Measurements from ENCODE around the gene TADA3.

TADA3 gene

DNA sequence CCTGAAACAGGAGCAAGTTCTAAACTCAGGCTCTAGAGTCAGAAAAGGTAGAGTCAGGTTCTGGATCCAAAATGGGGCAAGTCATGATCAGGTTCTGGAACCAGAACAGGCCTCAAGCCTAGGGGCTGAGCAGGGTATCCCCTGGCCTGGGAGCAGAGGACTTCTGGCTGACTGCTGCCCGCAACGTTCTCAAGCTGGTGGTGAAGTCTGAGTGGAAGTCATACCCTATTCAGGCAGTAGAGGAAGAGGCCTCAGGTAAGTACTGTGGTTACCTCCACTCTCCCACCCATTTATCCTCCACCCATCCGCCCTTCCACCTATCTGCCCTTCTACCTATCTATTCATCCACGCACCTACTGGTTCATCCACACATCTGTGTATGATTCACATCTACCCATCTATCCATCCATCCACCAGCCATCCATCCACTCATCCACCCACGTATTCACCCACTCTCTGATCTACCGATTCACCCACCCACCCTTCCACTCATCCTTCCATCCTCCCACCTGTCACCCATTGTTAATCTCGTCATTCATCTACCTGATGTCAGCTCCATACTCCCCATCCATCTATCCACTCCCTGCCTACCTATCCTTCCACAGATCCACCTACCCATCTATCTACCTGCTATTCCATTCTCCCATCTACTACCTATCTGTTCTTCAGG is 26.5 kb upstream of the TADA3 start:
- TF ChIP-seq, protein P1, sequence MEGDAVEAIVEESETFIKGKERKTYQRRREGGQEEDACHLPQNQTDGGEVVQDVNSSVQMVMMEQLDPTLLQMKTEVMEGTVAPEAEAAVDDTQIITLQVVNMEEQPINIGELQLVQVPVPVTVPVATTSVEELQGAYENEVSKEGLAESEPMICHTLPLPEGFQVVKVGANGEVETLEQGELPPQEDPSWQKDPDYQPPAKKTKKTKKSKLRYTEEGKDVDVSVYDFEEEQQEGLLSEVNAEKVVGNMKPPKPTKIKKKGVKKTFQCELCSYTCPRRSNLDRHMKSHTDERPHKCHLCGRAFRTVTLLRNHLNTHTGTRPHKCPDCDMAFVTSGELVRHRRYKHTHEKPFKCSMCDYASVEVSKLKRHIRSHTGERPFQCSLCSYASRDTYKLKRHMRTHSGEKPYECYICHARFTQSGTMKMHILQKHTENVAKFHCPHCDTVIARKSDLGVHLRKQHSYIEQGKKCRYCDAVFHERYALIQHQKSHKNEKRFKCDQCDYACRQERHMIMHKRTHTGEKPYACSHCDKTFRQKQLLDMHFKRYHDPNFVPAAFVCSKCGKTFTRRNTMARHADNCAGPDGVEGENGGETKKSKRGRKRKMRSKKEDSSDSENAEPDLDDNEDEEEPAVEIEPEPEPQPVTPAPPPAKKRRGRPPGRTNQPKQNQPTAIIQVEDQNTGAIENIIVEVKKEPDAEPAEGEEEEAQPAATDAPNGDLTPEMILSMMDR (IDR thresholded peaks at IDR 0.05; ENCODE audit: low read depth, low read length), result no peak
- no peak overlapping the region for H3K4me3 ChIP-seq (ENCODE audit: low read depth, low read length)

- H3K4me3 ChIP-seq (ENCODE audit: low read depth, low read length), result no peak overlapping the region
- TF ChIP-seq, protein P1 (IDR thresholded peaks at IDR 0.05; ENCODE audit: low read depth, low read length), result no peak
Observed at GRCh38 chr3:9817436-9817835, 25.2 kb upstream of the TADA3 start.

GRCh38 chr3:9815986-9816385 is 23.7 kb upstream of the TADA3 start:
- TF ChIP-seq, protein P1 (IDR thresholded peaks at IDR 0.05; ENCODE audit: low read depth, low read length), result no peak
- H3K4me3 ChIP-seq (ENCODE audit: low read depth, low read length), result no peak overlapping the region

GRCh38 chr3:9812870-9813483 is 20.7 kb upstream of the TADA3 start:
- TF ChIP-seq, protein P1 (IDR thresholded peaks at IDR 0.05; ENCODE audit: low read depth, low read length), result no peak
- H3K4me3 ChIP-seq (ENCODE audit: low read depth, low read length), result no peak overlapping the region

GRCh38 chr3:9810846-9811245 is 18.6 kb upstream of the TADA3 start:
- no peak overlapping the region for H3K4me3 ChIP-seq (ENCODE audit: low read depth, low read length)
- TF ChIP-seq, protein P1 (IDR thresholded peaks at IDR 0.05; ENCODE audit: low read depth, low read length), result no peak

DNA sequence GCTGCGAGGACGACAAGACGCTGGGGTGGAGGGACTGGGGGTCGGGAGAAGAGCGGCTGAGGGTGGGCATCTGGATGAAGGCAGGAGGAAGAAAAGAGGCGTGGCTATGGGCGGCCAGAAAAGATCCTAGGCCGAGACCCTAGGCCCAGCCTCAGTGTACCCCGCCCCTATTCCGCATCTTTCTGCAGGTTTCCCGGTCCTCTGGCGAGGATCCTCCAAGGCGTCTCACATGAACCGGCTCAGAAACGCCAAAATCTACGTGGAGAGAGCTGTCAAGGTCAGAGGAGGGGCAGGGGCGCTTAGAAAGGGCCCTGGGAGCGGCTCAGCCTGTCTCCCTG is 18.1 kb upstream of the TADA3 start:
- peak overlapping the region; percentile 56 for H3K4me3 ChIP-seq (ENCODE audit: low read depth, low read length)

More for the DNA sequence above, 18.1 kb upstream of the TADA3 start:
- TF ChIP-seq, protein P1 (IDR thresholded peaks at IDR 0.05; ENCODE audit: low read depth, low read length), result no peak

Data from WI38 (cell line).